ENCODE data around the gene GPC1.

DNA sequence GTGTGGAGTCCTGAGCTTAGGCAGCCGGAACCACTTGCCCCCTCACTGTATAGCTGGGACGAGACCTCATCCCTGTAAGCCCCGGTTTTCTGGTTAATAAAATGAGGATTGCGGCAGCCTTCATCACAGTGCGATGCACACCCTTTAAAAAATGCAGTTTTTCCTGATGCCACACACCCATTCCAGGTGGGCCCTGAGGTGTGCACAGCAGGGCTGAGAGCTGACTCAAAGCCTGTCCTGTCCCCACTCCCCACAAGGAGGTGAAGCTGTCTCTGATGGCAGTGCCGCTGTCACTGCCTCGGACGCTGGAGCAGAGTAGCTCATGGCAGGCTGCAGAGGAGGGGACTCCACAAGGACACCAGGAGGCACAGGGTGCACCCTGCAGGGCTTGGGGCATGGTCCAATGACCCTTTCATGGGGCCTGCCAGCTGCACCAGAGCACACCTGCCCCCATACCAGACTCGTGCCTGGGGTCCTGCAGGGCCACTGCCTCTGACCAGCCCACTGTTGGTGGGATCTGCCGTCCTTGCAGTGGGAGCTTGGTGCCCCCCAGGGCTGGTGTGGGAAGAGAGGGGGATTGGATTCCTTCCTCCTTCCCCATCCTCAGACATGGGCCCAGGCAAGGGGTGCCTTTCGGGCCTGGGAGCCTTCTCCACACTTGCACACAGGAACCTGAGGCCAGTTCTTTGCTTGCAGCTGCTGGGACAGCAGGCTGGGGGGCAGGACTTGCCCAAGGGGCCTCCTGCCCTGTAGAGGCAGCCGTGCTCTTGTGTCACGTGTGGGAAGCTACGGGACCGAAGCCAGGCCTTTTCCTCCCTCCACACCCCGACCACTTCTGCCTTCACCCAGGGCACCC is 22.8 kb downstream of the GPC1 start:
- TF ChIP-seq POLR2A (IDR thresholded peaks at IDR 0.05; ENCODE audit: low read length) (no peak), GATA1 (IDR thresholded peaks at IDR 0.05; ENCODE audit: low read depth, low read length) (no peak)

Data from erythroblast (primary cell).